GM12878 (cell line): ENCODE results near the gene SPOCD1. TPM values are rescaled to one million over a fixed set of nuclear protein-coding genes. Genes with fewer than 3 reads are reported as not detected.

Experiments used
- ATAC-seq: fragments of 200-7000 bp; cut with Tn5 transposase; 3 replicates; pipeline ENCODE4 v1.9.1; 2020; ENCODE audit warnings: mild to moderate bottlenecking, moderate library complexity
- BruUV-seq: library from RNA; stranded (reverse); fragments of 400-500 nt; replicated peaks from 2 replicates; lab custom pipeline; 2021; lab: Mats Ljungman, UMichigan
- CTCF ChIA-PET: fragments of 300-600 bp; sonication (Branson Sonifier 250); formaldehyde crosslinking; extraction: SDS; loops from one replicate; lab custom pipeline; 2021; ENCODE audit warnings: inconsistent platforms; lab: Yijun Ruan, JAX
- POLR2A ChIA-PET: fragments of 350-600 bp; formaldehyde crosslinking; extraction: SDS; loops from one replicate; lab custom pipeline; 2021; ENCODE audit warnings: inconsistent platforms; lab: Charles Lee
- RAD21 ChIA-PET: fragments of 300-600 bp; sonication (Branson Sonifier 250); formaldehyde crosslinking; loops from one replicate; lab custom pipeline; 2023; ENCODE audit warnings: antibody characterized with exemption; ENCODE audit not compliant: unreplicated experiment; lab: Charles Lee
- SMC1A ChIA-PET: fragments of 300-600 bp; sonication (Branson Sonifier 250); formaldehyde crosslinking; loops from one replicate; lab custom pipeline; 2023; ENCODE audit not compliant: unreplicated experiment, uncharacterized antibody; lab: Charles Lee
- DNase-seq: peaks from one replicate; pipeline ENCODE4 v3.0.0-alpha.2; 2011; ENCODE audit warnings: low read depth, low spot score
- FAIRE-seq: peaks from 3 replicates; lab custom pipeline; 2011; peaks lifted over from hg19 to GRCh38; lab: Jason Lieb, UNC
- H2AFZ ChIP-seq: 2 replicates; pipeline ENCODE4 v1.6.0; 2011; ENCODE audit warnings: low read depth, low read length, control low read depth; ENCODE audit not compliant: control insufficient read depth
- H3K27ac ChIP-seq: 2 replicates; pipeline ENCODE4 v1.5.1; 2011; ENCODE audit warnings: control low read depth; ENCODE audit not compliant: control insufficient read depth, insufficient read depth
- H3K27me3 ChIP-seq, 2 experiments: replicated peaks in 1 of 2; 2 replicates each; pipeline versions ENCODE4 v1.6.0 to v1.6.1; 2011; ENCODE audit warnings: low read length in 1 of 2; ENCODE audit not compliant: control insufficient read depth in 2 of 2, insufficient read depth in 2 of 2
- H3K36me3 ChIP-seq, 2 experiments: 2 replicates each; pipeline ENCODE4 v1.5.1; 2011; ENCODE audit warnings: low read length in 1 of 2; ENCODE audit not compliant: control insufficient read depth in 2 of 2, insufficient read depth in 2 of 2
- H3K4me1 ChIP-seq: 2 replicates; pipeline ENCODE4 v1.6.1; 2011; ENCODE audit warnings: mild to moderate bottlenecking, low read length, moderate library complexity, mixed read lengths; ENCODE audit not compliant: control insufficient read depth, insufficient read depth
- H3K4me2 ChIP-seq: 2 replicates; pipeline ENCODE4 v1.6.0; 2011; ENCODE audit warnings: control low read depth; ENCODE audit not compliant: control insufficient read depth, insufficient read depth
- H3K4me3 ChIP-seq: fragments of 200-600 bp; sonication (generic); 2 replicates; pipeline ENCODE4 v1.5.1; 2016
- H3K79me2 ChIP-seq: 2 replicates; pipeline ENCODE4 v1.6.0; 2011; ENCODE audit warnings: low read length; ENCODE audit not compliant: control insufficient read depth, insufficient read depth
- H3K9ac ChIP-seq: 2 replicates; pipeline ENCODE4 v1.8.0; 2011; ENCODE audit warnings: low read length, control low read depth, mixed read lengths; ENCODE audit not compliant: control insufficient read depth, insufficient read depth
- H3K9me3 ChIP-seq: replicated peaks from 3 replicates; pipeline ENCODE4 v1.5.1; 2011; ENCODE audit warnings: mild to moderate bottlenecking, low read length; ENCODE audit not compliant: control insufficient read depth, insufficient read depth
- H4K20me1 ChIP-seq: 2 replicates; pipeline ENCODE4 v1.6.0; 2011; ENCODE audit not compliant: control insufficient read depth, insufficient read depth
- BMI1 ChIP-seq: fragments of 450-650 bp; IDR thresholded peaks from 2 replicates; pipeline ENCODE4 v1.6.1; 2016; ENCODE audit warnings: mild to moderate bottlenecking, moderate library complexity, borderline replicate concordance
- CEBPB ChIP-seq, 2 experiments: fragments of 150-350 bp in 1 of 2; IDR thresholded peaks; 2 replicates each; pipeline ENCODE4 v1.6.1; 2012 to 2014; ENCODE audit warnings: low read depth in 2 of 2, low read length in 2 of 2, borderline replicate concordance in 1 of 2, inconsistent platforms in 1 of 2
- CREM ChIP-seq: IDR thresholded peaks from 2 replicates; pipeline ENCODE4 v1.6.1; 2014; ENCODE audit warnings: antibody characterized with exemption, low read depth
- DPF2 ChIP-seq: fragments of 450-650 bp; IDR thresholded peaks from 2 replicates; pipeline ENCODE4 v1.6.1; 2017; ENCODE audit warnings: mild to moderate bottlenecking
- GABPA ChIP-seq: IDR thresholded peaks from 2 replicates; pipeline ENCODE4 v1.6.1; 2014; ENCODE audit warnings: antibody characterized with exemption, low read depth, mild to moderate bottlenecking, inconsistent platforms
- HDAC6 ChIP-seq: fragments of 200-600 bp; sonication (generic); IDR thresholded peaks from one replicate; pipeline ENCODE4 v1.8.0; 2017; ENCODE audit warnings: antibody characterized with exemption; ENCODE audit not compliant: unreplicated experiment
- JUNB ChIP-seq: IDR thresholded peaks from 2 replicates; pipeline ENCODE4 v1.6.1; 2016; ENCODE audit warnings: antibody characterized with exemption, mild to moderate bottlenecking
- NFYB ChIP-seq: IDR thresholded peaks from 2 replicates; pipeline ENCODE4 v1.6.1; 2011; ENCODE audit warnings: low read depth, mild to moderate bottlenecking, low read length, improper control_type of control experiment, moderate library complexity; ENCODE audit not compliant: insufficient read depth
- NR2F1 ChIP-seq: fragments of 450-650 bp; conservative IDR thresholded peaks from 2 replicates; pipeline ENCODE4 v1.6.1; 2017; ENCODE audit warnings: mild to moderate bottlenecking
- PAX8 ChIP-seq: fragments of 450-650 bp; IDR thresholded peaks from 2 replicates; pipeline ENCODE4 v1.6.1; 2017; ENCODE audit warnings: mild to moderate bottlenecking, moderate library complexity
- SREBF1 ChIP-seq: IDR thresholded peaks from 2 replicates; pipeline ENCODE4 v1.6.1; 2012; ENCODE audit warnings: mild to moderate bottlenecking, low read length
- ZBTB4 ChIP-seq: fragments of 450-650 bp; formaldehyde crosslinking; IDR thresholded peaks from 2 replicates; pipeline ENCODE4 v1.4.0; 2022; ENCODE audit warnings: mild to moderate bottlenecking, moderate library complexity
- WGBS: methylation state at CpG from one replicate; pipeline ENCODE4 v1.1.6; 2016; ENCODE audit warnings: low lambda C conversion rate; ENCODE audit not compliant: insufficient replicate concordance, insufficient coverage; ENCODE audit errors: missing lambda C conversion rate; 5-methylcytosine and 5-hydroxymethylcytosine counted together
- in situ Hi-C: fragments of 300-500 bp; cut with MboI; formaldehyde crosslinking; loops from 9 replicates; pipeline ENCODE4 v1.14.3; 2018; ENCODE audit warnings: mixed read lengths
- intact Hi-C: fragments of 100-400 bp; cut with micrococcal nuclease; formaldehyde crosslinking; loops from one replicate; pipeline ENCODE4 v1.14.2; 2022; ENCODE audit not compliant: unreplicated experiment
- polyA plus RNA-seq, 11 experiments: library from polyadenylated mRNA; depleted of rRNA in 4 of 11; unstranded in 6 of 11; stranded (reverse) in 5 of 11; fragments of >200 nt; fragmentation: Nextera tagmentation in 4 of 11; fragmentation: Illumina TruSeq in 1 of 11; extraction: Ambion mirVana in 4 of 11; extraction: Trizol in 1 of 11; gene quantifications; 1 replicate in 1 of 11; 2 replicates in 10 of 11; pipeline versions ENCODE4 v1.2.1 to v1.2.3, GENCODE V29; 2011 to 2016; ENCODE audit warnings: inconsistent platforms in 2 of 11, missing spikeins in 2 of 11, low read depth in 1 of 11
- total RNA-seq, 4 experiments: library from RNA; depleted of rRNA in 3 of 4; stranded (reverse); fragments of >200 nt in 3 of 4; fragmentation: Illumina TruSeq in 1 of 4; extraction: Trizol in 1 of 4; gene quantifications; 2 replicates each; pipeline versions ENCODE4 v1.2.1 to v1.2.3, GENCODE V29; 2013 to 2021
- TF ChIP-seq, protein P1 (sequence below): fragments of 450-650 bp; IDR thresholded peaks from 2 replicates; pipeline ENCODE4 v1.6.1; 2017; ENCODE audit warnings: mild to moderate bottlenecking, moderate library complexity

The SPOCD1 gene
- total and polyA plus RNA-seq, 10 of the 15 experiments (the other 5 are each of a cell fraction or from before 2014, with no cell fraction given), result 0.02 to 0.65 (median 0.13) TPM; not detected in 4

- TF ChIP-seq, protein P1, sequence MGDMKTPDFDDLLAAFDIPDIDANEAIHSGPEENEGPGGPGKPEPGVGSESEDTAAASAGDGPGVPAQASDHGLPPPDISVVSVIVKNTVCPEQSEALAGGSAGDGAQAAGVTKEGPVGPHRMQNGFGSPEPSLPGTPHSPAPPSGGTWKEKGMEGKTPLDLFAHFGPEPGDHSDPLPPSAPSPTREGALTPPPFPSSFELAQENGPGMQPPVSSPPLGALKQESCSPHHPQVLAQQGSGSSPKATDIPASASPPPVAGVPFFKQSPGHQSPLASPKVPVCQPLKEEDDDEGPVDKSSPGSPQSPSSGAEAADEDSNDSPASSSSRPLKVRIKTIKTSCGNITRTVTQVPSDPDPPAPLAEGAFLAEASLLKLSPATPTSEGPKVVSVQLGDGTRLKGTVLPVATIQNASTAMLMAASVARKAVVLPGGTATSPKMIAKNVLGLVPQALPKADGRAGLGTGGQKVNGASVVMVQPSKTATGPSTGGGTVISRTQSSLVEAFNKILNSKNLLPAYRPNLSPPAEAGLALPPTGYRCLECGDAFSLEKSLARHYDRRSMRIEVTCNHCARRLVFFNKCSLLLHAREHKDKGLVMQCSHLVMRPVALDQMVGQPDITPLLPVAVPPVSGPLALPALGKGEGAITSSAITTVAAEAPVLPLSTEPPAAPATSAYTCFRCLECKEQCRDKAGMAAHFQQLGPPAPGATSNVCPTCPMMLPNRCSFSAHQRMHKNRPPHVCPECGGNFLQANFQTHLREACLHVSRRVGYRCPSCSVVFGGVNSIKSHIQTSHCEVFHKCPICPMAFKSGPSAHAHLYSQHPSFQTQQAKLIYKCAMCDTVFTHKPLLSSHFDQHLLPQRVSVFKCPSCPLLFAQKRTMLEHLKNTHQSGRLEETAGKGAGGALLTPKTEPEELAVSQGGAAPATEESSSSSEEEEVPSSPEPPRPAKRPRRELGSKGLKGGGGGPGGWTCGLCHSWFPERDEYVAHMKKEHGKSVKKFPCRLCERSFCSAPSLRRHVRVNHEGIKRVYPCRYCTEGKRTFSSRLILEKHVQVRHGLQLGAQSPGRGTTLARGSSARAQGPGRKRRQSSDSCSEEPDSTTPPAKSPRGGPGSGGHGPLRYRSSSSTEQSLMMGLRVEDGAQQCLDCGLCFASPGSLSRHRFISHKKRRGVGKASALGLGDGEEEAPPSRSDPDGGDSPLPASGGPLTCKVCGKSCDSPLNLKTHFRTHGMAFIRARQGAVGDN, result no peak
- TF ChIP-seq ZBTB4 (CRISPR knock-in tag), result no peak
These were observed 59.9 kb downstream of the SPOCD1 start (continued) for GRCh38 chr1:31755850-31756492.

DNA sequence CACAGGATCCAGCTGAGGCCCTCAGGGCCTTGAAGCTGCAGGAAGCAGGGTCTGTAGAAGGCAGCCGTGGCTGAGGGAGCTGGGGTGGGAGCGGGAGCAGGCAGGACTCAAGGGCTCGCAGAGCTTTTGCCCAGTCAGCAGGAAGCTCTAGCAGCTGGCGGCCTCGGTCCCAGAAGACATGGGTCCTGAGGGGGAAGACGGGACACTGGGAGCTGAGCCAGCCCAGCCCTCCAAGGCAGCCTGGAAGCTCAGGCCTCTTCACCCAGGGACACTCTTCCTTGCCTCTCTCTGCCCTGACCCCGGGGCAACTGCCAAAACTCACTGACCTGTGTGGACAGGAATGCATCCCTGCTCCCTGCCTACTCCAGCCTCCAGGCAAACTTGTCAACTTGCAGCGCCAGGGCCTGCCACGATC is 60.6 kb downstream of the SPOCD1 start:
- FAIRE-seq, result no peak
- Histone ChIP-seq H3K79me2 (no peaks in the 10 kb centered on the region), H3K9me3 (no peaks in the 10 kb centered on the region), H3K4me1 (peaks cover 7% of the 10 kb centered on the region; the same call in 1 of the 2 replicates), H2AFZ (no peak overlapping the region), H4K20me1 (no peaks in the 10 kb centered on the region), H3K36me3 (no peaks in the 10 kb centered on the region), H3K27me3 (peaks cover 4 to 10% of the 10 kb centered on the region in 2 experiments), H3K9ac (no peak overlapping the region), H3K4me3 (no peak overlapping the region), H3K4me2 (no peak overlapping the region), H3K27ac (no peak overlapping the region)
- ChIA-PET RAD21 (no interaction called here), POLR2A (interaction anchor here (0.7 kb wide), 1 partner anchor 10 kb away, joined by 3 read pairs; no protein-coding TSS in a partner anchor), CTCF (interaction anchor here (0.5 kb wide), 1 partner anchor 24 kb away, joined by 4 read pairs; no protein-coding TSS in a partner anchor), SMC1A (no interaction called here)
- no peak for DNase-seq
- WGBS, result 27% methylated on average over 9 of the region's 9 CpGs
- in situ Hi-C loops, result no loop called here
- ATAC-seq, result no peak
- intact Hi-C loops, result no loop called here
- BruUV-seq, result no TSS peak
- TF ChIP-seq NFYB (no peak), NR2F1 (no peak), GABPA (no peak), CREM (no peak), SREBF1 (no peak), HDAC6 (no peak), CEBPB (IDR thresholded peaks at IDR 0.05; ENCODE audit: borderline replicate concordance in 1 of 2, low read depth in 2 of 2, low read length in 2 of 2) (no peak), BMI1 (no peak), DPF2 (no peak), PAX8 (no peak), JUNB (no peak)
